NCI-H1105 treated with DMSO at 0.1 percent for 48 hours (cell line): Measurements from ENCODE around the gene USP30.
"Not testable (repeated sequence)": the region's sequence is repeated elsewhere in the genome, so short reads cannot be mapped to it uniquely, and the experiment has no call there.

Experiments used
- DNase-seq: peaks from one replicate; lab custom pipeline; 2025; lab: John Stamatoyannopoulos, UW

The USP30 gene

GRCh38 chr12:109053382-109054123 lies 1.2 kb downstream of the USP30 start:
- no peak for DNase-seq

- not testable (repeated sequence) for DNase-seq
Observed at GRCh38 chr12:109054124-109054513, 1.7 kb downstream of the USP30 start.

- DNase-seq: no peak
Observed at GRCh38 chr12:109054520-109054919, 2.1 kb downstream of the USP30 start.

GRCh38 chr12:109056891-109057290 lies 4.5 kb downstream of the USP30 start:
- no peak for DNase-seq

- DNase-seq: no peak
Observed at GRCh38 chr12:109057376-109057775, 5.0 kb downstream of the USP30 start.

GRCh38 chr12:109058773-109059172 lies 6.4 kb downstream of the USP30 start:
- no peak for DNase-seq

GRCh38 chr12:109064143-109064542 lies 11.8 kb downstream of the USP30 start:
- DNase-seq: no peak

GRCh38 chr12:109065154-109065852 lies 12.9 kb downstream of the USP30 start:
- DNase-seq: no peak

GRCh38 chr12:109065853-109066193 lies 13.4 kb downstream of the USP30 start:
- DNase-seq: no peak

- no peak for DNase-seq
Observed at GRCh38 chr12:109069307-109070271, 17.2 kb downstream of the USP30 start.

- DNase-seq: no peak
Observed at GRCh38 chr12:109074866-109075265, 22.5 kb downstream of the USP30 start.

- no peak for DNase-seq
Observed at GRCh38 chr12:109082751-109083150, 30.4 kb downstream of the USP30 start.

GRCh38 chr12:109084425-109084824 lies 32.0 kb downstream of the USP30 start:
- DNase-seq: no peak

GRCh38 chr12:109085590-109085989 lies 33.2 kb downstream of the USP30 start:
- no peak for DNase-seq

- DNase-seq: no peak
Observed at GRCh38 chr12:109087250-109087649, 34.9 kb downstream of the USP30 start.

- DNase-seq: no peak
Observed at GRCh38 chr12:109088818-109089217, 36.4 kb downstream of the USP30 start.

GRCh38 chr12:109089683-109090082 lies 37.3 kb downstream of the USP30 start:
- no peak for DNase-seq

- no peak for DNase-seq
Observed at GRCh38 chr12:109092497-109093021, 40.2 kb downstream of the USP30 start.

- DNase-seq: peak; percentile 92
Observed at GRCh38 chr12:109093022-109093918, 40.9 kb downstream of the USP30 start, which contains the start of gene ALKBH2. ALKBH2 (minus strand) TSS chr12:109093472; CDS start chr12:109092786, 686 bp downstream.

- DNase-seq: no peak
Observed at GRCh38 chr12:109097140-109097434, 44.7 kb downstream of the USP30 start.

GRCh38 chr12:109097435-109098182 lies 45.2 kb downstream of the USP30 start, which contains the start of gene UNG:
UNG (plus strand) TSS chr12:109097597; CDS start chr12:109097680, 83 bp downstream.
- peak; percentile 94 for DNase-seq
